OCI-LY3 (cell line): ENCODE results near the gene ELMO1.

Source experiments
- H2AFZ ChIP-seq: fragments of 200-600, 300-600 bp; shearing (Covaris generic); 2 replicates; pipeline ENCODE4 v1.6.0; 2014; ENCODE audit warnings: antibody characterized with exemption, low read depth, low read length
- H3K27ac ChIP-seq: fragments of 200-600, 300-600 bp; sonication (generic); 2 replicates; pipeline ENCODE4 v1.5.1; 2014; ENCODE audit warnings: mild to moderate bottlenecking, low read length, moderate library complexity, mixed read lengths
- H3K27me3 ChIP-seq: fragments of 200-600, 300-600 bp; sonication (generic); 2 replicates; pipeline ENCODE4 v1.6.1; 2014; ENCODE audit warnings: low read depth, low read length, mixed read lengths
- H3K36me3 ChIP-seq: fragments of 200-600, 300-600 bp; sonication (generic); replicated peaks from 2 replicates; pipeline ENCODE3; 2014; ENCODE audit warnings: low read depth, low read length, mixed read lengths
- H3K4me1 ChIP-seq: fragments of 300-600, 200-600 bp; sonication (generic); 2 replicates; pipeline ENCODE4 v1.6.1; 2014; ENCODE audit warnings: low read length, mixed read lengths
- H3K4me2 ChIP-seq: fragments of 200-600, 300-600 bp; sonication (generic); 2 replicates; pipeline ENCODE4 v1.6.1; 2014; ENCODE audit warnings: low read length, mixed read lengths
- H3K4me3 ChIP-seq: fragments of 300-600, 200-600 bp; sonication (generic); 2 replicates; pipeline ENCODE4 v1.5.1; 2014; ENCODE audit warnings: antibody characterized with exemption, mild to moderate bottlenecking, low read length, moderate library complexity
- H3K79me2 ChIP-seq: fragments of 300-600, 200-600 bp; shearing (Covaris generic); 2 replicates; pipeline ENCODE4 v1.6.1; 2014; ENCODE audit warnings: mild to moderate bottlenecking, low read length, mixed read lengths
- H3K9ac ChIP-seq: fragments of 300-600, 200-600 bp; shearing (Covaris generic); 2 replicates; pipeline ENCODE4 v1.6.0; 2014; ENCODE audit warnings: mild to moderate bottlenecking, low read length, moderate library complexity
- H3K9me3 ChIP-seq: fragments of 200-600, 300-600 bp; shearing (Covaris generic); 2 replicates; pipeline ENCODE4 v1.6.1; 2014; ENCODE audit warnings: low read length, mixed read lengths; ENCODE audit not compliant: insufficient read depth
- H4K20me1 ChIP-seq: fragments of 200-600, 300-600 bp; sonication (generic); 2 replicates; pipeline ENCODE4 v1.6.1; 2016; ENCODE audit warnings: low read length, mixed read lengths; ENCODE audit not compliant: insufficient read depth
- EZH2phosphoT487 ChIP-seq: fragments of 200-600 bp; shearing (Covaris generic); IDR thresholded peaks from 2 replicates; pipeline ENCODE4 v1.6.1; 2018; ENCODE audit warnings: antibody characterized with exemption, mixed run types, low read depth
- TF ChIP-seq, protein P1 (sequence below): fragments of 200-600, 300-600 bp; sonication (generic); IDR thresholded peaks from 2 replicates; pipeline ENCODE4 v1.5.1; 2014; ENCODE audit warnings: antibody characterized with exemption, low read length, low read depth

ELMO1 gene

DNA sequence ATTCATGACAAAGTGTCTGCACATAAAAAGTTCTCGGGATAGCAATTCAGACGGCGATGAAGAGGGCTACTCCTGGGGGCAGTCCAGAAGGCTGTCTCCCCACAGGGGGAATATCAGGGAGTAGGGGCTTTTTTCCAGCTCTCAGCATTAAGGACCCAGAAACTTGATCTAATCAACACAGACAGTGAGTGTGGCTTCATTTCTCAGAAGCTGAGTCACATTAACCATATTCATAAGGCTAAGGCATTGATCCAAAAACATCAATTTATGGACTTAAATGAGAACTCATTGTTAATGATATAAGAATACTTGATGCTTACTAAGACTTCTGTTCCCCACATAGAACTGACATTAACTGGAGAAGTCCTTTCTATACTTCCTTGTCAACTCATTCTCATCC lies 636.9 kb downstream of the ELMO1 start:
- H3K9ac ChIP-seq, result no peak overlapping the region
- TF ChIP-seq, protein P1, sequence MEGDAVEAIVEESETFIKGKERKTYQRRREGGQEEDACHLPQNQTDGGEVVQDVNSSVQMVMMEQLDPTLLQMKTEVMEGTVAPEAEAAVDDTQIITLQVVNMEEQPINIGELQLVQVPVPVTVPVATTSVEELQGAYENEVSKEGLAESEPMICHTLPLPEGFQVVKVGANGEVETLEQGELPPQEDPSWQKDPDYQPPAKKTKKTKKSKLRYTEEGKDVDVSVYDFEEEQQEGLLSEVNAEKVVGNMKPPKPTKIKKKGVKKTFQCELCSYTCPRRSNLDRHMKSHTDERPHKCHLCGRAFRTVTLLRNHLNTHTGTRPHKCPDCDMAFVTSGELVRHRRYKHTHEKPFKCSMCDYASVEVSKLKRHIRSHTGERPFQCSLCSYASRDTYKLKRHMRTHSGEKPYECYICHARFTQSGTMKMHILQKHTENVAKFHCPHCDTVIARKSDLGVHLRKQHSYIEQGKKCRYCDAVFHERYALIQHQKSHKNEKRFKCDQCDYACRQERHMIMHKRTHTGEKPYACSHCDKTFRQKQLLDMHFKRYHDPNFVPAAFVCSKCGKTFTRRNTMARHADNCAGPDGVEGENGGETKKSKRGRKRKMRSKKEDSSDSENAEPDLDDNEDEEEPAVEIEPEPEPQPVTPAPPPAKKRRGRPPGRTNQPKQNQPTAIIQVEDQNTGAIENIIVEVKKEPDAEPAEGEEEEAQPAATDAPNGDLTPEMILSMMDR, result no peak
- TF ChIP-seq EZH2phosphoT487, result no peak

DNA sequence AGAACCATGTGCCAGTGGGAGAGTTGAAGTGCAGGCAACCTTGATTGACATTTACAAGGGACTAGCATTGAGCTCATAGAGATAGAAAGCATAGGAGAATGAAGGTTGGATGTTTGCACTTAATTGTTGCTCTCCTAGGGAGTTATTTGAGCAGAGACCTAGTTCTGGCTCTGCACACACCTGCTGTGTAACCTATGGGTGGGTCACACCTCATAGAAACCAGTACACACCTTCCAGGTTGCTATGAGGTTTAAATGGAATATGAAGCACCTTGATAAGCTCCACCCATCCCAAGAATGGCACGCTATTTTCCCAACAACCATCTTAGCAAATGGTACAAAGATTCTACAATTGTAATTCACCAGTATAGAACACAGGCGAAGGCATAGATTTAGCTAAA lies 638.2 kb downstream of the ELMO1 start:
- Histone ChIP-seq H3K27ac (no peak overlapping the region), H3K27me3 (0 out of 2 replicates have a peak, but pooled peaks cover 13% of the 10 kb centered on the region), H3K4me2 (no peak overlapping the region), H2AFZ (no peak overlapping the region), H3K4me3 (no peak overlapping the region), H3K36me3 (no peaks in the 10 kb centered on the region), H3K9ac (no peak overlapping the region), H3K9me3 (no peaks in the 10 kb centered on the region), H4K20me1 (no peaks in the 10 kb centered on the region), H3K4me1 (no peaks in the 10 kb centered on the region), H3K79me2 (no peaks in the 10 kb centered on the region)
- TF ChIP-seq, protein P1, result no peak
- no peak for TF ChIP-seq EZH2phosphoT487

More for the DNA sequence above, 636.9 kb downstream of the ELMO1 start:
- H3K36me3 ChIP-seq, result no peaks in the 10 kb centered on the region
- H3K27me3 ChIP-seq, result peaks cover 17% of the 10 kb centered on the region
- H3K9me3 ChIP-seq, result no peaks in the 10 kb centered on the region
- H3K79me2 ChIP-seq, result no peaks in the 10 kb centered on the region
- H3K27ac ChIP-seq, result no peak overlapping the region
- H4K20me1 ChIP-seq, result no peaks in the 10 kb centered on the region
- no peaks in the 10 kb centered on the region for H3K4me1 ChIP-seq
- no peak overlapping the region for H2AFZ ChIP-seq
- no peak overlapping the region for H3K4me2 ChIP-seq
- no peak overlapping the region for H3K4me3 ChIP-seq

DNA sequence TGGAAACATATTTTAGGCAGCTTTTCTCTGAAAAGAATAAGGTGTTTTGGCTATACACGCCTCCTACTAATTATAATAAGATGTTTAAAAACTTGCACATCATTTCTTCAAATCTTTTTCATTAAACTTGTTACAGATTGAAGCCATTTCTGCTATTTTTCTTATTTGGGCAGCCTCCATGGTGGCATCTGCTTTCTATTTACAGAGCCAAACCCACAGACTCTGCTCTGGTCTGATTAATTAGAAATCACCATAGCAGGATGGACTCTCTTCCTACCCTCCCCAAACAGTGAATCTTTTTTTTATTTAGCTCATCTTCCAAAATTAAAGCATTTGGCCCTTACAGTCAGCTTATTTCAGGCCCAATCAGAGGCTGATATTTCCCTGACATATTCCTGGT lies 638.6 kb downstream of the ELMO1 start:
- H3K79me2 ChIP-seq, result no peaks in the 10 kb centered on the region
- H3K4me2 ChIP-seq, result no peak overlapping the region
- no peaks in the 10 kb centered on the region for H4K20me1 ChIP-seq
- 0 out of 2 replicates have a peak, but pooled peaks cover 13% of the 10 kb centered on the region for H3K27me3 ChIP-seq
- no peak overlapping the region for H2AFZ ChIP-seq
- no peaks in the 10 kb centered on the region for H3K36me3 ChIP-seq
- no peaks in the 10 kb centered on the region for H3K9me3 ChIP-seq
- no peak overlapping the region for H3K4me3 ChIP-seq
- H3K27ac ChIP-seq, result no peak overlapping the region
- H3K4me1 ChIP-seq, result no peaks in the 10 kb centered on the region
- no peak overlapping the region for H3K9ac ChIP-seq
- TF ChIP-seq, protein P1, result no peak
- TF ChIP-seq EZH2phosphoT487, result no peak

DNA sequence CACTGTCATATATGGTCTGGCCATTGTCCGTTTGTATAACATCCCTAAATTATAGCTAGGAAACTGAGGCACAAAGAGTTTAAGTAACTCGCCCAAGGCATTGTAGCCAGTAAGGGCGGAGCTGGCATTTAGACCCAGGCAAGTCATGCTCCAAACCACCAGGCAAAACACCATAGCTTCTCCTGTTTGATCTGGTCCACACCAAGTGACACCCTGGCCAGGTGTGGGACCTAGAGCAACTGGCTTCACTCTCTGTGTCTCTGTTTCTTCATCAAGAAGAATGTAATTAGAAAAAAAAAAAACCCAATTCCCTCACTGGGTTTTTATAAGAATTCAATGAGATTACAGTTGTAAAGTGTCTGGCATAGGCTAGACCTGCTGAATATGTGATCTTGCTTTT lies 639.2 kb downstream of the ELMO1 start:
- H3K27ac ChIP-seq, result no peak overlapping the region
- no peaks in the 10 kb centered on the region for H3K36me3 ChIP-seq
- H3K4me2 ChIP-seq, result no peak overlapping the region
- no peak for TF ChIP-seq EZH2phosphoT487
- TF ChIP-seq, protein P1, result no peak
- no peak overlapping the region for H3K4me3 ChIP-seq
- no peaks in the 10 kb centered on the region for H3K4me1 ChIP-seq
- no peak overlapping the region for H3K9ac ChIP-seq
- no peaks in the 10 kb centered on the region for H3K79me2 ChIP-seq
- H2AFZ ChIP-seq, result no peak overlapping the region
- H3K9me3 ChIP-seq, result no peaks in the 10 kb centered on the region
- H4K20me1 ChIP-seq, result no peaks in the 10 kb centered on the region
- H3K27me3 ChIP-seq, result 0 out of 2 replicates have a peak, but pooled peaks cover 13% of the 10 kb centered on the region
